GM19328 (cell line): ENCODE data around the gene PRG3.
"Not testable (repeated sequence)": the region's sequence is repeated elsewhere in the genome, so short reads cannot be mapped to it uniquely, and the experiment has no call there.

ENCODE experiments used
- ATAC-seq: cut with Tn5 transposase; IDR thresholded peaks from one replicate; pipeline ENCODE4 v1.9.1; 2021; ENCODE audit warnings: mild to moderate bottlenecking, moderate library complexity; ENCODE audit not compliant: unreplicated experiment

The PRG3 gene

GRCh38 chr11:57342702-57343101 is 38.2 kb downstream of the PRG3 start:
- no peak for ATAC-seq

GRCh38 chr11:57341250-57341808 is 39.6 kb downstream of the PRG3 start:
- no peak for ATAC-seq

- ATAC-seq: no peak
Measured at GRCh38 chr11:57340039-57340615, 40.8 kb downstream of the PRG3 start.

GRCh38 chr11:57339328-57339727 is 41.6 kb downstream of the PRG3 start:
- ATAC-seq: no peak

GRCh38 chr11:57338142-57338541 is 42.8 kb downstream of the PRG3 start, which contains the start of gene P2RX3:
Gene P2RX3 (plus strand): TSS chr11:57338352. CDS start chr11:57338551, 199 bp downstream.
- ATAC-seq: no peak

GRCh38 chr11:57336856-57337255 is 44.1 kb downstream of the PRG3 start:
- ATAC-seq: not testable (repeated sequence)

- no peak for ATAC-seq
Measured at GRCh38 chr11:57336111-57336666, 44.8 kb downstream of the PRG3 start.

GRCh38 chr11:57335343-57336110 is 45.4 kb downstream of the PRG3 start, which contains the start of gene SSRP1:
Gene SSRP1 (minus strand): TSS chr11:57335892. CDS start chr11:57335121, 771 bp downstream.
- peak; percentile 99 for ATAC-seq

GRCh38 chr11:57335023-57335342 is 46.0 kb downstream of the PRG3 start:
- ATAC-seq: no peak

GRCh38 chr11:57332694-57333440 is 48.1 kb downstream of the PRG3 start:
- ATAC-seq: no peak

GRCh38 chr11:57331720-57332119 is 49.2 kb downstream of the PRG3 start:
- ATAC-seq: no peak

GRCh38 chr11:57330029-57330428 is 50.9 kb downstream of the PRG3 start:
- no peak for ATAC-seq

GRCh38 chr11:57327721-57328120 is 53.2 kb downstream of the PRG3 start:
- no peak for ATAC-seq
